ENCODE results near the gene HOOK2. TPM values are rescaled to one million over a fixed set of nuclear protein-coding genes. Genes with fewer than 3 reads are reported as not detected.

Gene HOOK2
- total and polyA plus RNA-seq, 2 of the 13 experiments (the other 11 are each of a cell fraction or from before 2014, with no cell fraction given) = 9.2 to 12.9 TPM

DNA sequence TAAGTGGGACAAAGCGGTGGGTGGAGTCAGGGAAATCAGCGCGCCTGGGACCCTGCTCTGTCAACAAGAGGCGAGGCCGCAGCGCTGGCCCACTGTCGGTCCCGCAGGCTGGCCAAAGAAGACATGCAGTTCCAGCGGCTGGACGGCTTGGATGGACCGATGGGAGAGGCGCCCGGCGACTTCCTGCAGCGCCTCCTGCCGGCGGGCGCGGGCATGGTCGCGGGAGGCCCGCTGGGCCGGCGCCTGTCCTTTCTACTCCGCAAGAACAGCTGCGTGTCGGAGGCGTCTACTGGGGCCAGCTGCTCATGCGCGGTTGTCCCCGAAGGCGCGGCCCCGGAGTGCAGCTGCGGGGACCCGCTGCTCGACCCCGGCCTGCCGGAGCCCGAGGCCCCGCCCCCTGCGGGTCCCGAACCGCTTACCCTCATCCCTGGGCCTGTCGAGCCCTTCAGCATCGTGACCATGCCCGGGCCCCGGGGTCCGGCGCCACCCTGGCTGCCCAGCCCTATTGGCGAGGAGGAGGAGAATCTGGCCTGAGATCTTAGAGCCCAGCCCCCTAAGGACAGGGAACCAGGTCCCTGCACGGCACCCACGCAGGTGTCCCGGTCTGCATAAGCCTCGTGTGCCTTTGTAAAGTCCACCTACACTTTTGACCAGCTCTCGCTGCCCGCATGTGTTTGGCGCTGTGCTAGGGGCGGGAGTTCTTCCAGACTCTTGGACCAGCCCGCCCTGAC is 17.6 kb downstream of the HOOK2 start (continued):
- TF ChIP-seq ZNF580 (CRISPR knock-in tag; IDR thresholded peaks at IDR 0.05; ENCODE audit: borderline replicate concordance, low read depth) (0 out of 2 replicates have a peak, but pooled peaks have one; percentile 64), FOXA1 (IDR thresholded peaks at IDR 0.05) (no peak), FOXA1 (CRISPR knock-in tag; IDR thresholded peaks at IDR 0.05) (peak; percentile 87), TMF1 (CRISPR knock-in tag; IDR thresholded peaks at IDR 0.05; ENCODE audit: low read depth) (no peak), RAD21 (CRISPR knock-in tag; IDR thresholded peaks at IDR 0.05) (peak; percentile 83), YY1 (IDR thresholded peaks at IDR 0.05; ENCODE audit: insufficient read depth, insufficient replicate concordance, low read depth, low read length) (peak; percentile 67), ZNF598 (CRISPR knock-in tag; IDR thresholded peaks at IDR 0.05; ENCODE audit: borderline replicate concordance) (peak; percentile 75; the same call in 1 of the 2 replicates), ZNF30 (CRISPR knock-in tag; IDR thresholded peaks at IDR 0.05) (no peak), REL (CRISPR knock-in tag; conservative IDR thresholded peaks at IDR 0.05) (no peak), ZNF205 (CRISPR knock-in tag; IDR thresholded peaks at IDR 0.05) (peak; percentile 37; the same call in 1 of the 2 replicates), TSC22D2 (CRISPR knock-in tag; IDR thresholded peaks at IDR 0.05; ENCODE audit: borderline replicate concordance) (no peak), SAP130 (CRISPR knock-in tag; IDR thresholded peaks at IDR 0.05; ENCODE audit: low read depth) (peak; percentile 56; the same call in 1 of the 2 replicates), ZBTB25 (CRISPR knock-in tag; IDR thresholded peaks at IDR 0.05) (no peak), HOXD1 (CRISPR knock-in tag; IDR thresholded peaks at IDR 0.05) (peak; percentile 18; the same call in 1 of the 2 replicates), TFDP1 (CRISPR knock-in tag; IDR thresholded peaks at IDR 0.05; ENCODE audit: borderline replicate concordance) (0 out of 2 replicates have a peak, but pooled peaks have one; percentile 22), KLF11 (CRISPR knock-in tag; IDR thresholded peaks at IDR 0.05) (no peak), SKI (IDR thresholded peaks at IDR 0.05; ENCODE audit: partially characterized antibody) (peak; percentile 35), POGZ (CRISPR knock-in tag; IDR thresholded peaks at IDR 0.05) (peak; percentile 27; the same call in 1 of the 2 replicates), HNRNPLL (IDR thresholded peaks at IDR 0.05; ENCODE audit: low read depth, low read length, poor library complexity, severe bottlenecking) (peak; percentile 52), TBX2 (CRISPR knock-in tag; IDR thresholded peaks at IDR 0.05; ENCODE audit: borderline replicate concordance) (peak; percentile 17; the same call in 1 of the 2 replicates), ZNF563 (CRISPR knock-in tag; IDR thresholded peaks at IDR 0.05) (peak; percentile 56; the same call in 1 of the 2 replicates)
- TF ChIP-seq, protein P1, sequence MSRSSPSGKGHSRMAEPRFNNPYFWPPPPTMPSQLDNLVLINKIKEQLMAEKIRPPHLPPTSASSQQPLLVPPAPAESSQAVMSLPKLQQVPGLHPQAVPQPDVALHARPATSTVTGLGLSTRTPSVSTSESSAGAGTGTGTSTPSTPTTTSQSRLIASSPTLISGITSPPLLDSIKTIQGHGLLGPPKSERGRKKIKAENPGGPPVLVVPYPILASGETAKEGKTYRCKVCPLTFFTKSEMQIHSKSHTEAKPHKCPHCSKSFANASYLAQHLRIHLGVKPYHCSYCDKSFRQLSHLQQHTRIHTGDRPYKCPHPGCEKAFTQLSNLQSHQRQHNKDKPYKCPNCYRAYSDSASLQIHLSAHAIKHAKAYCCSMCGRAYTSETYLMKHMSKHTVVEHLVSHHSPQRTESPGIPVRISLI (CRISPR knock-in tag; IDR thresholded peaks at IDR 0.05; ENCODE audit: borderline replicate concordance) = peak; percentile 10; the same call in 1 of the 2 replicates
- TF ChIP-seq, protein P2, sequence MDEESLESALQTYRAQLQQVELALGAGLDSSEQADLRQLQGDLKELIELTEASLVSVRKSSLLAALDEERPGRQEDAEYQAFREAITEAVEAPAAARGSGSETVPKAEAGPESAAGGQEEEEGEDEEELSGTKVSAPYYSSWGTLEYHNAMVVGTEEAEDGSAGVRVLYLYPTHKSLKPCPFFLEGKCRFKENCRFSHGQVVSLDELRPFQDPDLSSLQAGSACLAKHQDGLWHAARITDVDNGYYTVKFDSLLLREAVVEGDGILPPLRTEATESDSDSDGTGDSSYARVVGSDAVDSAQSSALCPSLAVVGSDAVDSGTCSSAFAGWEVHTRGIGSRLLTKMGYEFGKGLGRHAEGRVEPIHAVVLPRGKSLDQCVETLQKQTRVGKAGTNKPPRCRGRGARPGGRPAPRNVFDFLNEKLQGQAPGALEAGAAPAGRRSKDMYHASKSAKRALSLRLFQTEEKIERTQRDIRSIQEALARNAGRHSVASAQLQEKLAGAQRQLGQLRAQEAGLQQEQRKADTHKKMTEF (CRISPR knock-in tag; IDR thresholded peaks at IDR 0.05) = peak; percentile 79

Data from HepG2 (cell line).